Measurements from ENCODE around the gene TMC8. TPM values are rescaled to one million over a fixed set of nuclear protein-coding genes. Genes with fewer than 3 reads are reported as not detected.

TMC8 gene
- polyA plus RNA-seq, 1 of the 3 experiments (the other 2 are of a cell fraction): 0.18 TPM

DNA sequence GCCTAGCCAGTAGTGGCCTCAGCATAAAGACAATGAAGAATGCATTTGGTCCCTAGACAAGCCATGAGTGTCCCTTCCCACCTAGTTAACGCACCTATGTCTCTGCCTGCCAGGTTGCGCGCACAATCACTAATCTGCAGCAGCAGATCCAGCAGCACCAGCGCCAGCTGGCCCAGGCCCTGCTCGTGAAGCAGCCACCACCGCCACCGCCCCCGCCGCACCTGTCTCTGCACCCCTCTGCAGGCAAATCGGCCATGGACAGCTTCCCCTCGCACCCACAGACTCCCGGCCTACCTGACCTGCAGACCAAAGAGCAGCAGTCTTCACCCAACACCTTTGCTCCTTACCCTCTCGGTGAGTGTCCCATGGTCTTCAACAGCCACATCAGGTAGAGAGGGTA lies 43.8 kb upstream of the TMC8 start:
- no peak overlapping the region for H3K9ac ChIP-seq
- ChIA-PET POLR2A (no interaction called here), CTCF (interaction anchor here (1.0 to 3.4 kb wide), 6 partner anchors 10 to 73 kb away, joined by 3 to 29 read pairs (median 10); no protein-coding TSS in a partner anchor)
- peaks cover 55 to 74% of the 10 kb centered on the region in 2 experiments for H3K36me3 ChIP-seq (replicated peaks in 1 of 2; ENCODE audit: control insufficient read depth in 1 of 2, insufficient read depth in 2 of 2, low read length in 1 of 2)
- H3K27me3 ChIP-seq (ENCODE audit: insufficient read depth): no peaks in the 10 kb centered on the region
- no peak overlapping the region for H3K27ac ChIP-seq (ENCODE audit: low read depth in 2 of 2, low read length in 1 of 2)
- no peaks in the 10 kb centered on the region for H3F3A ChIP-seq (replicated peaks; ENCODE audit: insufficient read depth)
- H4K20me1 ChIP-seq (ENCODE audit: insufficient read depth): no peaks in the 10 kb centered on the region
- no peak overlapping the region for H3K4me3 ChIP-seq (ENCODE audit: low read depth in 2 of 2, low read length in 1 of 2)
- no peak overlapping the region for H2AFZ ChIP-seq (ENCODE audit: low read depth)
- no peak overlapping the region for H3K4me2 ChIP-seq
- WGBS (ENCODE audit: low lambda C conversion rate): 94% methylated on average over 13 of the region's 13 CpGs
- H3K4me1 ChIP-seq (ENCODE audit: control insufficient read depth in 1 of 2, insufficient read depth in 2 of 2, low read depth in 1 of 2, low read length in 1 of 2): no peaks in the 10 kb centered on the region
- no peaks in the 10 kb centered on the region for H3K9me2 ChIP-seq
- DNase-seq: no peak
- no peaks in the 10 kb centered on the region for H3K9me3 ChIP-seq
- H3K79me2 ChIP-seq (ENCODE audit: insufficient read depth): no peaks in the 10 kb centered on the region
- TF ChIP-seq POLR2AphosphoS5 (IDR thresholded peaks at IDR 0.05; ENCODE audit: low read depth, low read length) (no peak), RAD21 (IDR thresholded peaks at IDR 0.05; ENCODE audit: low read length) (no peak), NFIC (IDR thresholded peaks at IDR 0.05; ENCODE audit: borderline replicate concordance) (no peak), SIN3A (IDR thresholded peaks at IDR 0.05; ENCODE audit: borderline replicate concordance, low read depth, low read length) (no peak)
- TF ChIP-seq, protein P1, sequence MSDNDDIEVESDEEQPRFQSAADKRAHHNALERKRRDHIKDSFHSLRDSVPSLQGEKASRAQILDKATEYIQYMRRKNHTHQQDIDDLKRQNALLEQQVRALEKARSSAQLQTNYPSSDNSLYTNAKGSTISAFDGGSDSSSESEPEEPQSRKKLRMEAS (IDR thresholded peaks at IDR 0.05; ENCODE audit: low read depth): no peak

DNA sequence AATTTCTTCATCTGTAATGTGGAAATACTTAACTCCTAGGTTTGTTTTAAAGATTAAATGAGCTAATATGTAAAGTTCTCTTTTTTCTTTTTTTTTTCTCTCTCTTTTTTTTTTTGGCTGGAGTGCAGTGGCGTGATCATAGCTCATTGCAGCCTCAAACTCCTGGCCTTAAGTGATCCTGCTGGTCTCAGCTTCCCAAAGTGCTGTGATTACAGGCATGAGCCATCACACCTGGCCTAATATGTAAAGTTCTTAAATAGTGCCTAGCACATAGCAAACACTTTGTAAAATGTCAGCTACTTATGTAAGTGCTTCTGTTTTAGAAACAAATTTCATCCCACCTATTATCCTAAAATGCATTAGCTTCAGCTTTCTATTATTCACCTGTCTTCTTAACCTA lies 42.0 kb upstream of the TMC8 start:
- peaks cover 62 to 78% of the 10 kb centered on the region in 2 experiments for H3K36me3 ChIP-seq (replicated peaks in 1 of 2; ENCODE audit: control insufficient read depth in 1 of 2, insufficient read depth in 2 of 2, low read length in 1 of 2)
- no peak for TF ChIP-seq ELF1 (IDR thresholded peaks at IDR 0.05)
- no peak for TF ChIP-seq YY1 (IDR thresholded peaks at IDR 0.05; ENCODE audit: low read depth)
- TF ChIP-seq, protein P2, sequence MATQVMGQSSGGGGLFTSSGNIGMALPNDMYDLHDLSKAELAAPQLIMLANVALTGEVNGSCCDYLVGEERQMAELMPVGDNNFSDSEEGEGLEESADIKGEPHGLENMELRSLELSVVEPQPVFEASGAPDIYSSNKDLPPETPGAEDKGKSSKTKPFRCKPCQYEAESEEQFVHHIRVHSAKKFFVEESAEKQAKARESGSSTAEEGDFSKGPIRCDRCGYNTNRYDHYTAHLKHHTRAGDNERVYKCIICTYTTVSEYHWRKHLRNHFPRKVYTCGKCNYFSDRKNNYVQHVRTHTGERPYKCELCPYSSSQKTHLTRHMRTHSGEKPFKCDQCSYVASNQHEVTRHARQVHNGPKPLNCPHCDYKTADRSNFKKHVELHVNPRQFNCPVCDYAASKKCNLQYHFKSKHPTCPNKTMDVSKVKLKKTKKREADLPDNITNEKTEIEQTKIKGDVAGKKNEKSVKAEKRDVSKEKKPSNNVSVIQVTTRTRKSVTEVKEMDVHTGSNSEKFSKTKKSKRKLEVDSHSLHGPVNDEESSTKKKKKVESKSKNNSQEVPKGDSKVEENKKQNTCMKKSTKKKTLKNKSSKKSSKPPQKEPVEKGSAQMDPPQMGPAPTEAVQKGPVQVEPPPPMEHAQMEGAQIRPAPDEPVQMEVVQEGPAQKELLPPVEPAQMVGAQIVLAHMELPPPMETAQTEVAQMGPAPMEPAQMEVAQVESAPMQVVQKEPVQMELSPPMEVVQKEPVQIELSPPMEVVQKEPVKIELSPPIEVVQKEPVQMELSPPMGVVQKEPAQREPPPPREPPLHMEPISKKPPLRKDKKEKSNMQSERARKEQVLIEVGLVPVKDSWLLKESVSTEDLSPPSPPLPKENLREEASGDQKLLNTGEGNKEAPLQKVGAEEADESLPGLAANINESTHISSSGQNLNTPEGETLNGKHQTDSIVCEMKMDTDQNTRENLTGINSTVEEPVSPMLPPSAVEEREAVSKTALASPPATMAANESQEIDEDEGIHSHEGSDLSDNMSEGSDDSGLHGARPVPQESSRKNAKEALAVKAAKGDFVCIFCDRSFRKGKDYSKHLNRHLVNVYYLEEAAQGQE (IDR thresholded peaks at IDR 0.05; ENCODE audit: low read depth, low read length): no peak
- TF ChIP-seq MXI1 (IDR thresholded peaks at IDR 0.05; ENCODE audit: low read depth, low read length): no peak
- POLR2A ChIA-PET: no interaction called here

More for the DNA sequence above, 42.0 kb upstream of the TMC8 start:
- no peak for DNase-seq
- CTCF ChIA-PET: interaction anchor here (0.9 to 3.5 kb wide), 4 partner anchors 16 to 88 kb away, joined by 3 to 10 read pairs (median 6); no protein-coding TSS in a partner anchor
- H3K9me3 ChIP-seq: no peaks in the 10 kb centered on the region
- no peaks in the 10 kb centered on the region for H3K9me2 ChIP-seq
- no peaks in the 10 kb centered on the region for H3K79me2 ChIP-seq (ENCODE audit: insufficient read depth)
- H3K4me3 ChIP-seq (ENCODE audit: low read depth in 2 of 2, low read length in 1 of 2): no peak overlapping the region
- 97% methylated on average over 1 of the region's 1 CpG for WGBS (ENCODE audit: low lambda C conversion rate)
- H4K20me1 ChIP-seq (ENCODE audit: insufficient read depth): no peaks in the 10 kb centered on the region
- no peaks in the 10 kb centered on the region for H3K27me3 ChIP-seq (ENCODE audit: insufficient read depth)
- no peak overlapping the region for H2AFZ ChIP-seq (ENCODE audit: low read depth)
- no peak overlapping the region for H3K4me2 ChIP-seq
- no peak overlapping the region for H3K27ac ChIP-seq (ENCODE audit: low read depth in 2 of 2, low read length in 1 of 2)
- no peaks in the 10 kb centered on the region for H3F3A ChIP-seq (replicated peaks; ENCODE audit: insufficient read depth)
- peaks cover 0 to 3% of the 10 kb centered on the region in 2 experiments; a peak in 1 of 4 replicates for H3K4me1 ChIP-seq (ENCODE audit: control insufficient read depth in 1 of 2, insufficient read depth in 2 of 2, low read depth in 1 of 2, low read length in 1 of 2)
- no peak overlapping the region for H3K9ac ChIP-seq

Measured in SK-N-SH (cell line).